Sigmoid colon (tissue), 7 donors: ENCODE results near the gene ZNG1C. TPM values are rescaled to one million over a fixed set of nuclear protein-coding genes. Genes with fewer than 3 reads are reported as not detected.

Experiments used
- polyA plus RNA-seq, 3 donors: library from polyadenylated mRNA; stranded (reverse); fragments of 200-250 nt; gene quantifications; one replicate each; pipeline ENCODE4 v1.2.3, GENCODE V29; 2013
- total RNA-seq, 4 donors: library from RNA; depleted of rRNA; stranded (reverse); fragments of >200 nt; gene quantifications; one replicate each; pipeline ENCODE4 v1.1.0, GENCODE V29; 2016
- donor health status: healthy with polysubstance abuse.
- donor health status: Bipolar disorder and iron deficiency.
- donor health status: healthy.

ZNG1C gene
- total and polyA plus RNA-seq, 7 donors, result 8.4 to 21.6 (median 15.8) TPM

Other genes with a start within 250 kb of the ZNG1C start
- gene FOXD4L3, start 60.9 kb downstream of the ZNG1C start, total RNA-seq, result not detected
- gene FOXD4L3, start 60.9 kb downstream of the ZNG1C start, polyA plus RNA-seq, result under 1 TPM in 2 of 3 donors, not detected in 1; 0.03 to 0.60 TPM
- 100 to 1,000 TPM; 547 to 670 (median 639) TPM for gene PGM5, start 114.6 kb downstream of the ZNG1C start, total RNA-seq
- 10 to 100 TPM in 2 of 3 donors, 1 to 10 TPM in 1; 3.9 to 20.6 (median 14.4) TPM for gene PGM5, start 114.6 kb downstream of the ZNG1C start, polyA plus RNA-seq